ENCODE data around the gene RBBP5. TPM values are rescaled to one million over a fixed set of nuclear protein-coding genes. Genes with fewer than 3 reads are reported as not detected.

RBBP5 gene
- total RNA-seq, 1 donor from 2014 or later = 17.9 TPM

DNA sequence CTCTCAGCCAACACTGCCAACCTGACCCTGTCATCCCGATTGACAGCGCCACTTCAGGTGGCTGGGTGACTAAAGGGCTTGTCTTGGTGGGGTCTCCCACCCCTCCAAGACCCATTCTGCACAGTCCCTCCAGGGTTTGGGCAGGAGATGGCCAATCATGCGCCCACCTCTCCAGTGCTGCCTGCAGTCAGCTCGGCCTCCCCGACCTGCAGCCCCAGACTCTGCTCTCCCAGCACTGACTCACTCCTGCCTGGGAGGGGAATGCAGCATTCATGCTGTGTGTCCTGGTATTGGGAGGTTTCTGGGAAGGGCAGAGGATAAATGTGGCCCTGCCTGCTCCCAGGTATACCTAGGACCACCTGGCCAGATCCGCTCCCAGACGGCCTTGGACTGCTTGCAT lies 47.3 kb downstream of the RBBP5 start:
- DNase-seq (ENCODE audit: low read depth) = no peak

DNA sequence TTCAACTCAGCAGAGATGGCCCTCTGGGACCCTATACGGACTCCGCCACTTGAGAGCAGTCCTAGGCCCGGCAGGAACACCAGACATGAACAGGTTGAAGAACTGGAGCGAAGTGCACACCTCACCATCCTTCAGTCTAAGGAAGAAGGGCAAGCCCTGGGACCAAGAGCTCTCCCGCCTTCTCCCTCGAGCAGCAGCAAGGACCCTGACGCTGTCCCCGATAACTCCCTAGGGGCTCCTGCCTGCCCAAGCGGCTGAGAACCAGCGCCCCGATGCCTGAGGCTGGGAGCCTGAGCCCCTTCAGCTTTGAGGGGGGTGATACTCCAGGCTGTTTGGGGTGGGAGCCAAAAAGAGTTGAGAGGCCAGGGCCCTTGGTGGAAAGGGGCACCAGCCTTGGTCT lies 47.7 kb downstream of the RBBP5 start:
- DNase-seq (ENCODE audit: low read depth) = no peak

DNA sequence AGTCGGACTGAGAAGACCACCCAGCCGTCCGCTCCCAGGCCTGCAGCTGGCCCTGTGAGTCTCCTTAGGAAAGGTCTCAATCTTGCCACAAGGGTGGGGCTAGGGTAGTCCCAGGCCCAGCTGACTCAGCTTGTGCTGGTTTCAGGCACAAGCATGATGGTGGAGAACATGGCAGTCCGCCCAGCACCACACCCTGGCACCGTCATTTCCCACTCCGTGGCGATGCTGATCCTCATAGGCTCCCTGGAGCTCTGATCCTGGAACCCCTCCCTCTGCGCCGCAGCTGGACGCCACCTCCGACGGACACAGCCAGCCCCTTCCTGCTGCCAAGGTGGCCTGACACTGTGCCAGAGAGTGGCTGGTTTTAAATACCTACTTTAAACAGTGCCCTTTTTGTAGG lies 48.3 kb downstream of the RBBP5 start:
- no peak for DNase-seq (ENCODE audit: low read depth)

DNA sequence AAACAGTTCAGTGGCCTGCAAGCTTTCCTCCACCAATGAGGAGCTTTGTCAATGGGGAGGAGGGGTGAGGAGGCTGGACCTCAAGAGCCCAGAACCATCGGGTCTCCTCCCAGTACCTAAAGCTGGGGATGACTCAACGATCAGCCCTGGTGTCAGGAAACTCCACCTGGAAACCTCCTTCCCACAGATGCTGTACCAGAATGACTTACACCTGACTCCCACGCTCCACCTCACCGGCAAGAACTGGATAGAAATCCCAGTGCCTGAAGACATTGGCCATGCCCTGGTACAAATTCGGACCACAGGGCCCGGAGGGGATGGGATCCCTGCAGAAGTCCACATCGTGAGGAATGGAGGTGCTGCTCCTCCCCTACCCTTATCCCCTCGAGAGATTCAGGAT lies 48.9 kb downstream of the RBBP5 start:
- DNase-seq (ENCODE audit: low read depth) = no peak

DNA sequence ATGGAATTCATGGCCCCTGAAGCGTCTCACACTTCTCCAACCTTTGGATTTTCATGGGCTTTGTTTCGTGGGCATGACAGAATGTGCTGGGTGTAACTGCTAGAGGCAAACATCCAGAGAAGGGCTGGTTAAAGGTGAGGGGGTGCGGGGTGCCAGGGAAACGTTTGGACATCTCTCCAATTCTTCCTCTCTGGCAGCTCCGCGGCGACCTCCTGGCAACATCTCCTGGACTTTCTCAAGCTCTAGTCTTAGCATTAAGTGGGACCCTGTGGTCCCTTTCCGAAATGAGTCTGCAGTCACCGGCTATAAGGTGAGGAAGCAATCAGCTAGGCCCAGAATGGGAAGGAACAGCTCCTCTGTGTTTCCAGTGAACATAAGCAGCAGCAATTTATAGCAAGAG lies 49.5 kb downstream of the RBBP5 start:
- no peak for DNase-seq (ENCODE audit: low read depth)

DNA sequence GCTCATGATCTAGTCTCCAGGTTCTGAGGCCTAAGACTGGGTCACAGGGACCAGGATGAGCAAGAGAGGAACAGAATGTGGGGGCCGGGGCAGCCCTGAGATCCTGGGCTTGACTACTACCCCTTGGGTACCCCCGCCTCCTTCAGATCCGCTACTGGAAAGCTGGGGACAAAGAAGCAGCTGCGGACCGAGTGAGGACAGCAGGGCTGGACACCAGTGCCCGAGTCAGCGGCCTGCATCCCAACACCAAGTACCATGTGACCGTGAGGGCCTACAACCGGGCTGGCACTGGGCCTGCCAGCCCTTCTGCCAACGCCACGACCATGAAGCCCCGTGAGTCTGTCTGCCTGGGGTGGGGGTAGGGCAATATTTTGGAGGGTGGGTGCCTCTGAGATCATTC lies 50.0 kb downstream of the RBBP5 start:
- DNase-seq (ENCODE audit: low read depth) = no peak

DNA sequence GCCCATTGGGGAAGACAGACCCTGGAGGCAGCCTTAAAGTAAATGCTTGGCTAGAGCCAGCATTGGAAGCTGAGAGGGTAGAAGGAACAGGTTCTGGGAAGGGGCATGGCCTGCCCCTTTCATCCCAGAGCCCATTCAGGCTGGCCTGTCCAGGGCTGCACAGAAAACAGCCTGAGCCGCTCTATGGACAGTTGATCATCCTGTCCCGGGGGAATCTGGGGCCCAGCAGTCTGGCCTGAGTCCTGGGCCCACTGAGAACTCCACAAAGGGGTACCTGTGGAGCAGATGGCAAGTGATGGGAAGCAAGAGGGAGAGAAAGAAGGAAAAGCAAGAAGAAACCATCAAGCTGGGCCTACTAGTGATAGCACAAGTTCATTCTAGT lies 50.8 kb downstream of the RBBP5 start:
- no peak for DNase-seq (ENCODE audit: low read depth)

DNA sequence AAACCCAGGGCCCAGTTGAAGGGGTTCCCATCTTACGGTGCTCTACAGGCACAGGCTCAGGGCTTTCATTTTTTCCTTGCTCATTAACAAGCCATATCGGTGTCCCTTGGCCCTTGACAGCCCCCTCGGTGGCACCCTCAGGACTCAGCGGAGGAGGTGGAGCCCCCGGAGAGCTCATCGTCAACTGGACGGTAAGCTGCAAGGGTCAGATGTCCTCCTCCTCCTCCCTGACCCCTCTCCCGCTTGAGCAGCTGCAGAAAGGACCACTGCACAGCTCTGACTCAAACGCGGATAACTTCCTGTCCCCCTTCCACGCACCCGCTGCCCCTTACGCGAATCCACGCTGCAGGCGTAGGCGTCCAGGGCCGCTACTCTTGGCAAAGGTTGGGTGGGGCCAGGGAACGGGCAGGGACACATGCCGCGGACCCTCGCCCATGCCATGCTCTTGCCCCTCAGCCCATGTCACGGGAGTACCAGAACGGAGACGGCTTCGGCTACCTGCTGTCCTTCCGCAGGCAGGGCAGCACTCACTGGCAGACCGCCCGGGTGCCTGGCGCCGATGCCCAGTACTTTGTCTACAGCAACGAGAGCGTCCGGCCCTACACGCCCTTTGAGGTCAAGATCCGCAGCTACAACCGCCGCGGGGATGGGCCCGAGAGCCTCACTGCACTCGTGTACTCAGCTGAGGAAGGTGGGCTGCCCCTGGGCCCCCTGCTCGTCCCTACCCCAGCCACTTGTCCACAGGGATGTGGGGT lies 52.2 kb downstream of the RBBP5 start:
- DNase-seq (ENCODE audit: low read depth) = no peak

DNA sequence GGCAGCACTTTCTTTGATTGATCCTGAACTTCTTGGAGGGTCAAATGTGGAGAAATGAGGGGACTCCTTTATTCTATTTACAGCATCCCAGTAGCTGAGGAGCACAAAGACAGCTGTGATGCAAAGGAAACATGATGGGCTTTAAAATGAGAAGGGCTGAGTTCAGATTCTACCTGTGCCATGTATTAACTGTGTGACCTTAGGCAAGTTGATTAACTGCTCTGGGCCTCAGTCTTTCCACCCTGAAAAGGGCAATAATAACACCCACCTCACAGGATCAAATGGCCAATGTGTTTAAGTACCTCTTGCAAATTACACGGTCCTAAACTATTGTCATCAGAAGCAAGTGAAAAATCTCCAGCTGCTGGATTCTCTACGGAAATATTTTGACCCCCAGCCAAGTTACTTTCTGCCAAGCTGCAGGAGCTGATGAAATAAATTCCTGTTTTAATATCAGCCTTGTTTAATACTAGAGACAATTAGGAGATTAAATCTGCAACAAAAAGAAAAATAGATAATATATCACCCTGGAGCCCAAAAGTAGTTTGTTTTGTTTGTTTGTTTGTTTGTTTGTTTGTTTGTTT lies 53.2 kb downstream of the RBBP5 start:
- no peak for DNase-seq (ENCODE audit: low read depth)

DNA sequence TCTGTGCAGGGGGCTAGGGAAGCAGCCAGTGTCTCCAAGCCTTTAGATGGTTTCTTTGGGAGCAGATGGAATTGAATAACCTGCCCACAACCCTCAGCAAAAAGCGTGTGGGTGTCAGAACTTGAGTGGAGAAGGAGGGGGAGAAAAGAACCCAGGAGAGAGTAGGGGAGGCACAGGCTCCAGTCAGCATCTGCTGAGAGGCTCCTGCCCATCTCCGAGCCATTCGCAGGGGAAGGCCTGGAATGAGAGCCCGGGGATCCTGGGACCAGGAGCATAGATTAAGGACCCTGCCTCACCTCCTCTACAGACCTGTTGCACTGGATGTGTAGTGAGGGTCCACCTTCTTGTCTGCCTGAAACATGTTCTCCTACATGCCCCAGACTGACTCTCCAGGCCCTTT lies 53.8 kb downstream of the RBBP5 start:
- DNase-seq (ENCODE audit: low read depth) = no peak

DNA sequence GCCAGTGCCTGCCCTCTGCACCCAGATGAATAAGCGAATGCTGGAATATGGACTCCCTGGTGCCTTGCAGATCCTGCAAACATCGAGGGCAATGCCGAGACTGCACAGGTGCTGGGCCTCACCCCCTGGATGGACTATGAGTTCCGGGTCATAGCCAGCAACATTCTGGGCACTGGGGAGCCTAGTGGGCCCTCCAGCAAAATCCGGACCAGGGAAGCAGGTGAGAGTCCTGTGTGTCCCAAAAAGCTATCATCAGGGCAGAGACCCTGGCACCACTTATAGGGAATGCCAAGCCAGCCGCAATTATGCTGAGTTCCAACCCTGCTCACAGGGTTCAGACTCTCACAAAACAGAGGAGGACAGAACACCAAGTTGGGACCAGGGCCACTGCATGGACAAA lies 54.7 kb downstream of the RBBP5 start:
- DNase-seq (ENCODE audit: low read depth) = no peak

DNA sequence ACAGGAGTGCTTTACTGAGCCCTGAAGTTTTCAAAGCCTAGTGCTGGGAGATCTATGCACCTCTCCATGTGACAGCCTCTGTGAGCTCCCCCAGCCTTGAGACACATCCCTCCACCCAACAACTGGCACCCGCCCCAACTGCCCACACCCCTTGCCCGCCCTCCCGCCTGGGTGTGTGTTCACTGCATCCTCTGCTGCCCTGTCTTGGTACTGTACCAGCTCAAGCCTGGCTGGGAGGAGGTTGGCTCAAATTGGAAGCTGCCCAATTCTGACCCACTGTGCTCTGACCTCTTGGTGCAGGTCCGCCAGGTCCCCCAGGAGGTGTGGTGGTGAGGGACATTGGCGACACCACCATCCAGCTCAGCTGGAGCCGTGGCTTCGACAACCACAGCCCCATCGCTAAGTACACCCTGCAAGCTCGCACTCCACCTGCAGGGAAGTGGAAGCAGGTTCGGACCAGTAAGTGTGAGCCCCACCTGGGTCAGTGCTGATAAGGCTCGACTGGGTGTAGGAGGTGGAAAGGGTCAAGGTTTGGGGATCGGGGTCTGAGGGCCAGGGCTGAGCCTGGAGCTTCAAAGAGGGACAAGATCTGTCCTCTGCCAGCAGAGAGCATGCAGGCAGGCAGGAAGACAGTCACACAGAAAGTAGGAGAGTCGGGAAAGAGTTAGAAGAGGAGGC lies 55.5 kb downstream of the RBBP5 start:
- DNase-seq (ENCODE audit: low read depth) = no peak

DNA sequence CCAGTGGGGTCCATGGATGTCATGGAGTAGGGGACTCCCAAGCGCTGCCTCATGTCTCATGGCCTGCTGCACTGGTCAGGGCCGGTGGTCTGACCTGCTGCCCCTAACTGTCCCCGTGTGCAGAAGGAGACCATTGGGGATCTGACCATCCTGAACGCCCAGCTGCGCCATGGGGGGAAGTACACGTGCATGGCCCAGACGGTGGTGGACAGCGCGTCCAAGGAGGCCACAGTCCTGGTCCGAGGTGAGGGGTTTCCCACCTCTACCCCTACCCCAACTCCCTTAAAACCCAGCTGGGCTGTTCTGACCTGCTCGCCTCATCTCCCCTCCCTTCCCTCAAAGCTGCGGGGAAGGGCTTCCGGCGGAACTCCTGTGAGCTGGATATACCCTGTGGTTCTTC lies 56.1 kb downstream of the RBBP5 start:
- DNase-seq (ENCODE audit: low read depth) = no peak

DNA sequence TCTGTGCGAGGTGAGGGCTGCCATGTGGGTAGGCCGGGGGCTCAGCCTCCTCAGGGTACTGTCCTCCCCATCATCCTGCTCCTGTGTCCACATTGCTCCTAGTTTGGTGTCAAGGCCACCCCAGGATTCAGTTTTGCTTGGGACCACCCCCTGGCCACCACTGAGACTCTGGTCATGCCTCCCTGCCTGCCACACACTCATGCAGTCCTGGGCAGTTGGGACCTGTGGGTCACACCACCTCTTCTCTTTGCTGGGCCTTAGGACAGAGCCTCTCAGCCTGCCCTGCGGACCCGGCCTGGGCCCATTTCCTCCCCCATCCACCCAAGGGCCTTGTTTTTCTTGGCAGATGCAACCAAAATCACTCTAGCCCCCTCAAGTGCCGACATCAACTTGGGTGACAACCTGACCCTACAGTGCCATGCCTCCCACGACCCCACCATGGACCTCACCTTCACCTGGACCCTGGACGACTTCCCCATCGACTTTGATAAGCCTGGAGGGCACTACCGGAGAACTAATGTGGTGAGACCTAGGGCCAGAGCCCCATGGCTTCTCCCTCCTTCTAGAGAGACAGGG lies 56.9 kb downstream of the RBBP5 start:
- no peak for DNase-seq (ENCODE audit: low read depth)

DNA sequence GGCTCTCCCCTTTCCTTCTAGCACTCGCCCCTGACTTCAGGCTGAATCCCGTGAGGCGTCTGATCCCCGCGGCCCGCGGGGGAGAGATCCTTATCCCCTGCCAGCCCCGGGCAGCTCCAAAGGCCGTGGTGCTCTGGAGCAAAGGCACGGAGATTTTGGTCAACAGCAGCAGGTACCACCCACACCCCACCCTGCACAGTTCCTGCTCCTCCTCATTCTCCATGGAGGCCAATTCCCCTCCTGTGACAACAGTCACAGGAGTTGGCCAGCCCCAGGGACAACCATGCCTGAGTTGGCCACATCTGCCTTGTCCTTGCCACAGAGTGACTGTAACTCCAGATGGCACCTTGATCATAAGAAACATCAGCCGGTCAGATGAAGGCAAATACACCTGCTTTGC lies 57.5 kb downstream of the RBBP5 start:
- DNase-seq (ENCODE audit: low read depth) = no peak

DNA sequence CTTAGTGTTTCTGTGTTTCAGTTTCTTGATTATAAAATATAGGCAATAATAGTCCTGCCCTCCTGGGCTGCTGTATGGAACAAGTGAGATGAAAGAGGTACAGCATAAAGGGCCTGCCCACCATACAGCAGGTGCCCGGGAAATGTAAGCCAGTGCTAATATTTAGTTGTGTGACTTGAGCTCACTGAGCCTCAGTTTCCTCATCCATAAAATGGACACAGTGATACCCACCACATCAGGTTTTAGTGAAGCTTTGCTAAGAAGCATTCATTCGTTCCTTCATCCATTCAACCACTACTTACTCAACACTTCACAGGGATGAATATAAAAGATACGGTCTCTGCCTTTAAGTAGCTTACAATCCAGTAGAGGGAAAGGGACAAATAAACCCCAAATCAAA lies 58.9 kb downstream of the RBBP5 start:
- DNase-seq (ENCODE audit: low read depth) = no peak

DNA sequence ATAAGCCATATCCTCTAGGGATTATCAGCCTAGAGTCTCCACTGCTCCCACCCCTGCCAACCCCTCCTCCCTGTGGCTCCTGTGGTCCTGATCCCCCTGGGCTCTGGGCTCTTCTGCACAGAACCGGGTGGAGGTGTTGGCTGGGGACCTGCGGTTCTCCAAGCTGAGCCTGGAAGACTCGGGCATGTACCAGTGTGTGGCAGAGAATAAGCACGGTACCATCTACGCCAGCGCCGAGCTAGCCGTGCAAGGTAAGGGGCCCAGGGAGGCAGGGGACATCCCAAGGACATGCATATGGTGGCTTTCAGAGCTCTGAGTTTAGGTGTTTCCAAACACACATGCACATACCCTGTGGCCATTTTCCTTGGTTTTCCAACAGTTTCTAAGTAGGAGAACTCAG lies 59.5 kb downstream of the RBBP5 start:
- DNase-seq (ENCODE audit: low read depth) = no peak

DNA sequence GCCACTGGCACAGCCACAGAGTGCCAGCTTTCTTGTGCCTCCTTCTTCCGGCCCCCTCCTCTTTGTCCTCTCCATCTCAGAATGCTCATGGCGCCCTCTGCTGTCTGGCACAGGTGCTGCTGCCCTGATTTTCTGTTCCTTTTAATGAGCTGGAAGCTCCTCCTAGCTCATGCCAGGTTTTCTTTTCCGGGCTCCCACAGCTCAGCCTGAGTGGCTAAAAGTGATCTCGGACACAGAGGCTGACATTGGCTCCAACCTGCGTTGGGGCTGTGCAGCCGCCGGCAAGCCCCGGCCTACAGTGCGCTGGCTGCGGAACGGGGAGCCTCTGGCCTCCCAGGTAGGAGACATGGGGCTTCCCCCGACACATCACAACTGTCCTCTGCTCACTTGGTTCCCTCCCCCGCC lies 60.1 kb downstream of the RBBP5 start:
- DNase-seq (ENCODE audit: low read depth) = peak; percentile 70

DNA sequence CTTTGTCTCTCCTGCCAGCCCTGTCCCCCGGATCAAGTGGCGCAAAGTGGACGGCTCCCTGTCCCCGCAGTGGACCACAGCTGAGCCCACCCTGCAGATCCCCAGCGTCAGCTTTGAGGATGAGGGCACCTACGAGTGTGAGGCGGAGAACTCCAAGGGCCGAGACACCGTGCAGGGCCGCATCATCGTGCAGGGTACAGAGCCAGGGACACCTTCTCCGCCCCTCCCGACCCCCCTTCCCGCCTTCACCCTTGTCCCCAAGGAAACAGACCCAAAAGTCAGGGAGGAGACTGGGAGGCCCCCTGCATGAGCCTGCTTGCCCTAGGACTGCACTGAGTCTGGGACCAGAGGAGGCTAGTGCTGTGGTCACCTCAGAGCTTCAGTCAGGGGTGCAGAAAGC lies 60.6 kb downstream of the RBBP5 start:
- no peak for DNase-seq (ENCODE audit: low read depth)

DNA sequence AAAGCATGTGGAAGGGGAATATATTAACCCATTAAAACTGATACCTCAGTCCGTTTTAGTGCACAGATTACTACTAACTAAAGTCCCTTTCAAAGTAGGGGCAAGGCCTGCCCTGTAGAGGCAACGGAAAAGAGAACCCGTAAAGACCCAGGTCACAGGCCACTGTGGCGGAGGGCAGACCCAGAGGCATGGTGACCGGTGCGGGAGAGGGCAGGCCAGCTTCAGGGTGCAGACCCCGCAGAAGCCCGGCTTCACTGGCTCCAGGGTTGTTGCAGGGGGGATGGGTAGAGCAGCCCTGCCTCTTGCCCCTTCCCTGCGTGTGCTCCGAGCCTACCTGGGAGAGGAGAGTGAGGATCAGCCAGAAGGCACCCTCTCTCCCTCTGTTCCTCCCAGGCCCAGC lies 61.0 kb downstream of the RBBP5 start:
- DNase-seq (ENCODE audit: low read depth) = no peak

DNA sequence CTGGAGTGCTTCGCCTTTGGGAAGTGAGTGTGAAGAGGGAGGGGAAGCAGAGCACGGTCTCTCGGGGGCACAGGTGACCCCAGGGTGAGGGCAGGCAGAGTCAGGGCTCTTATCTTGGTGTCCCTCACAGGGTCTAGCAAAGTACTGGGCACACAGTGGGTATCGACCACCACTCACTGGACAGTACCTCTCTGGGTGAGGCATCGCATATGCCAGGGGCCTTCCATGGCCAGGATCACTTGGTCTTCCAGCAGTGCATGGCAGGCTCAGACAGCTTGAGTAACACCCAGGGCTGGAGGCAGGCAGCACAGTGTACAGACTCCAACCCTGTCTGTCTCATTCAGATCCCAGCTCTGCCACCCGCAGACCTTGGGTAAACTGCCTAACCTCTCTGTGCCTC lies 62.1 kb downstream of the RBBP5 start:
- DNase-seq (ENCODE audit: low read depth) = no peak

DNA sequence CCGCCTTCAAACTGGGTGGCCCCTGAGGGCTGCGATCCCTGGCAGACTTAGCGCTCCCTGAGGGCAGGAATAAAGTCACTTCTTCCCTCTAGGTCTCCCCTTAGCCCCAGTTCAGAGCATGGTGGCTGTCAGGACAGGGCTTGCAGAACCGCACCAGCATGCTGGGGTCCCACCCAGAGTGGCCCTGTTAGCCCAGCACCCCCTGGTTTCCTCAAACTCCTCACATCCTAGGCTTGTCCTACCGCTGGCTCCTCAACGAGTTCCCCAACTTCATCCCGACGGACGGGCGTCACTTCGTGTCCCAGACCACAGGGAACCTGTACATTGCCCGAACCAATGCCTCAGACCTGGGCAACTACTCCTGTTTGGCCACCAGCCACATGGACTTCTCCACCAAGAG lies 62.9 kb downstream of the RBBP5 start:
- DNase-seq (ENCODE audit: low read depth) = no peak

All from myocyte (in vitro differentiated cells).